ENCODE data around the gene LTBP1.
"Not testable (repeated sequence)": the region's sequence is repeated elsewhere in the genome, so short reads cannot be mapped to it uniquely, and the experiment has no call there.

GRCh38 chr2:33235559-33235958 is 288.8 kb downstream of the LTBP1 start:
- TF ChIP-seq CTCF, POLR2AphosphoS5 (IDR thresholded peaks at IDR 0.05): not testable (repeated sequence)

Measured in breast epithelium (tissue), 3 donors.